HK-2 (cell line): ENCODE data around the gene NXPH3.

ENCODE experiments used
- DNase-seq: peaks from one replicate; pipeline ENCODE4 v3.0.0-alpha.2; 2018; ENCODE audit not compliant: unreplicated experiment

The NXPH3 gene

DNA sequence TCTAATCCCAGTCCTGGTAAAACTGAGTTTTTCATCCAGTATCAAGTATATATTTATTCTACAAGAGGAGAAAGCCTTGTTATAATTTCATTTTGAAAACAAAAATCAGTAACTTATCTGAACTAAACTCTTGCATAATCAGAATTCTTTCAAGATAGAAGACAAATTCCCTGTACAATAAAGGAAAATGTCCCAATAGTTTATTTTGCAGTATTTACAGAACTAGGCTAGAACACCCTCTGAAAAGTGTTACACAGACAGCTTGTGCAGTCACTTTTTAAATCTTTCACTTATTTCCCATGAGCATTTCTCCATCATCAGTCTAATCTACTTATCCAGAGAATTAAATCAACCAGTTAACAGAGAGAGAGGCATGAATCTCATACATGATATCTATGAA lies 53.8 kb downstream of the NXPH3 start:
- DNase-seq = no peak

DNA sequence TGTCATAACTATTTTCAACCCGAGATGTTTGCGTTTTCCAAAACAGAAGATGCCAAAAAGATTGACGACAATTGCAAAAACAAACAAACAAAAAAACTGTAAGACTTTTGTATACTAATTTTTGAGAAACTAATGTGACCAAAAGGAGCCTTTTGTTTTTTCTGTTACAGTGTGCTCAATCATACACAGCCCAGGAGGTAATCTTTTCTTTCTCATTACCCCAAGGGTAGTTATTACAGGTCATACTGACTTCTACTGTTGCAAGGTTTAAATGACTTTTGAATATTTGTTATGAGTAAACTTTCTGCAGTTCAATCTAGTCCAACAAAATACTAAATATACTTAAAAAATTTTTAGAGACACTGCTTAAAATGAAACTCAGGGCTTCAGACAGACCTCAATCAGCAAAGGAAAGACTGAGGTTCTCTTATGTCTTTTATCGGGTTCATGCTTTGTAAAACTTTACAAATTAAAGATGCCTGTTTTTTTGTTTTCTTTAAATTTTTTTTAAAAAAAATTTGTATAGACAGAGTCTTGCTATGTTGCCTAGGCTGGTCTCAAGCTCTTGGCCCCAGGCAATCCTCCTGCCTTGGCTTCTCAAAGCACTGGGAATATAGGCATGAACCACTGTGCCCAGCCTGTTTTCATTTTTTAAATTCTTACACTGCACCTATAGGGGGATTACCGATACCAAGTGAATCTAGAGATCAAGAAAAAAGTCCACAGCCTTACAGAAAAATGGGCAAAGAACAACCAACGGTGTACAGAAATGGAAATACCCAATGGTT lies 54.6 kb downstream of the NXPH3 start:
- DNase-seq = no peak

DNA sequence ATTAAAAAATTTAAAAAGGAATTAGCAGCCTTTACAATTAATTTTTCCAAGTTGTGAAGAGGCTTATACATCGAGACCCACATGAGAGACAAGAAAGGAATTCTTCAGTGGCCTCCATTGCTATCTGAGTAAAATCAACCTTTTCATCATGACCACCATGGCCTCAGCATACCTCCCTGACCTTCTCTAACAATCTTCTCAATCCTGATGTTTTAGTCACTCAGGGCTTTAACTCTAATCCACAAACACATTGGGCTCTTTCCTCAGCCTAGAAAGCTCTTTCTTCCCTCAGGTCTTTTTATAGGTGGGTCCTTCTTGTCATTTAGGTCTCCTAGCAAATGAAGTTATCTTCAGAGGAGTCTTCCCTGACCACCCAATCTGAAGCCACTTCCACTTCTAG lies 55.8 kb downstream of the NXPH3 start:
- no peak for DNase-seq
